HEK293 (cell line): Measurements from ENCODE around the gene PTGER3.

Experiments
- CTCF ChIA-PET: fragments of 350-600 bp; formaldehyde crosslinking; extraction: SDS; loops from one replicate; lab custom pipeline; 2021; ENCODE audit warnings: antibody characterized with exemption; lab: Yijun Ruan, JAX
- POLR2A ChIA-PET: fragments of 300-600 bp; formaldehyde crosslinking; extraction: SDS; loops from one replicate; lab custom pipeline; 2020; ENCODE audit warnings: antibody characterized with exemption, inconsistent platforms; lab: Yijun Ruan, JAX
- H3K27ac ChIP-seq: fragments of 200-500 bp; sonication (Bioruptor generic); 2 replicates; pipeline ENCODE4 v1.5.1; 2014; ENCODE audit warnings: low read depth, low read length, control low read depth, inconsistent platforms; ENCODE audit errors: extremely low read depth
- H3K36me3 ChIP-seq, 2 experiments: fragments of 200-500 bp in 1 of 2; sonication (Bioruptor generic) in 1 of 2; 1 replicate in 1 of 2; 2 replicates in 1 of 2; pipeline ENCODE4 v1.5.1; 2014 to 2017; ENCODE audit warnings: inconsistent platforms in 2 of 2, low read length in 2 of 2; ENCODE audit not compliant: control insufficient read depth in 2 of 2, insufficient read depth in 1 of 2
- H3K4me1 ChIP-seq: fragments of 200-500 bp; sonication (Bioruptor generic); 2 replicates; pipeline ENCODE4 v1.5.1; 2014; ENCODE audit warnings: mild to moderate bottlenecking, low read length, inconsistent platforms; ENCODE audit not compliant: control insufficient read depth, insufficient read depth
- H3K4me3 ChIP-seq: 2 replicates; pipeline ENCODE4 v1.5.1; 2011; ENCODE audit warnings: low read depth, mild to moderate bottlenecking, control low read depth, low read length, moderate library complexity
- H3K9me3 ChIP-seq: fragments of 200-500 bp; sonication (Bioruptor generic); 2 replicates; pipeline ENCODE4 v1.5.1; 2014; ENCODE audit warnings: low read depth, low read length, inconsistent platforms; ENCODE audit not compliant: control insufficient read depth, insufficient read depth
- GLI2 ChIP-seq: fragments of 450-650 bp; formaldehyde crosslinking; IDR thresholded peaks from 2 replicates; pipeline ENCODE4; 2017; ENCODE audit warnings: missing biosample characterization, missing genetic modification characterization, low read depth, borderline replicate concordance
- GLIS2 ChIP-seq: fragments of 450-650 bp; formaldehyde crosslinking; IDR thresholded peaks from 2 replicates; pipeline ENCODE4 v1.5.1; 2016; ENCODE audit warnings: missing biosample characterization, missing genetic modification characterization
- IKZF3 ChIP-seq: fragments of 450-650 bp; IDR thresholded peaks from 2 replicates; pipeline ENCODE4 v1.5.0; 2018; ENCODE audit warnings: missing biosample characterization, mild to moderate bottlenecking, missing genetic modification characterization, moderate library complexity
- KLF7 ChIP-seq: fragments of 450-650 bp; formaldehyde crosslinking; IDR thresholded peaks from 2 replicates; pipeline ENCODE4 v1.5.1; 2016; ENCODE audit warnings: missing biosample characterization, missing genetic modification characterization, borderline replicate concordance
- PBX3 ChIP-seq: sonication (generic); formaldehyde crosslinking; IDR thresholded peaks from 2 replicates; pipeline ENCODE4 v1.8.1; 2022; ENCODE audit warnings: mild to moderate bottlenecking, moderate library complexity, missing genetic modification reagents
- SETDB1 ChIP-seq: IDR thresholded peaks from one replicate; pipeline ENCODE4 v1.6.1; 2017; ENCODE audit warnings: mild to moderate bottlenecking, low read length, moderate library complexity, mixed read lengths; ENCODE audit not compliant: insufficient read length
- ZFP69B ChIP-seq: fragments of 450-650 bp; formaldehyde crosslinking; IDR thresholded peaks from 2 replicates; pipeline ENCODE4 v1.5.1; 2016; ENCODE audit warnings: missing biosample characterization, missing genetic modification characterization
- ZNF133 ChIP-seq: fragments of 450-650 bp; formaldehyde crosslinking; IDR thresholded peaks from 2 replicates; pipeline ENCODE4 v1.5.1; 2016; ENCODE audit warnings: missing biosample characterization, missing genetic modification characterization
- ZNF157 ChIP-seq: fragments of 450-650 bp; formaldehyde crosslinking; IDR thresholded peaks from 2 replicates; pipeline ENCODE4 v1.5.1; 2016; ENCODE audit warnings: missing biosample characterization, missing genetic modification characterization
- ZNF18 ChIP-seq: fragments of 450-650 bp; formaldehyde crosslinking; IDR thresholded peaks from 2 replicates; pipeline ENCODE4 v1.5.1; 2016; ENCODE audit warnings: missing biosample characterization, missing genetic modification characterization
- ZNF19 ChIP-seq: fragments of 450-650 bp; formaldehyde crosslinking; IDR thresholded peaks from 2 replicates; pipeline ENCODE4; 2016; ENCODE audit warnings: missing biosample characterization, missing genetic modification characterization, low read depth
- ZNF202 ChIP-seq: fragments of 450-650 bp; formaldehyde crosslinking; IDR thresholded peaks from 2 replicates; pipeline ENCODE4 v1.5.1; 2016; ENCODE audit warnings: missing biosample characterization, missing genetic modification characterization, borderline replicate concordance
- ZNF280C ChIP-seq: fragments of 450-650 bp; formaldehyde crosslinking; IDR thresholded peaks from 2 replicates; pipeline ENCODE4 v1.5.1; 2016; ENCODE audit warnings: missing biosample characterization, missing genetic modification characterization
- ZNF324 ChIP-seq: fragments of 450-650 bp; formaldehyde crosslinking; IDR thresholded peaks from 2 replicates; pipeline ENCODE4 v1.5.1; 2016; ENCODE audit warnings: missing biosample characterization, missing genetic modification characterization
- ZNF391 ChIP-seq: fragments of 450-650 bp; formaldehyde crosslinking; IDR thresholded peaks from 2 replicates; pipeline ENCODE4 v1.5.1; 2016; ENCODE audit warnings: low read depth, missing biosample characterization, missing genetic modification characterization, borderline replicate concordance
- ZNF398 ChIP-seq: fragments of 450-650 bp; formaldehyde crosslinking; IDR thresholded peaks from 2 replicates; pipeline ENCODE4 v1.5.1; 2017; ENCODE audit warnings: missing biosample characterization, missing genetic modification characterization
- ZNF433 ChIP-seq: fragments of 450-650 bp; formaldehyde crosslinking; IDR thresholded peaks from 2 replicates; pipeline ENCODE4 v1.5.1; 2016; ENCODE audit warnings: missing biosample characterization, missing genetic modification characterization, low read depth
- ZNF449 ChIP-seq: fragments of 450-650 bp; formaldehyde crosslinking; IDR thresholded peaks from 2 replicates; pipeline ENCODE4 v1.5.1; 2017; ENCODE audit warnings: missing biosample characterization, mild to moderate bottlenecking, missing genetic modification characterization, moderate library complexity
- ZNF510 ChIP-seq: fragments of 450-650 bp; formaldehyde crosslinking; IDR thresholded peaks from 2 replicates; pipeline ENCODE4 v1.5.1; 2018; ENCODE audit warnings: mild to moderate bottlenecking, missing genetic modification characterization, missing biosample characterization; ENCODE audit not compliant: insufficient replicate concordance
- ZNF548 ChIP-seq: fragments of 450-650 bp; formaldehyde crosslinking; IDR thresholded peaks from 2 replicates; pipeline ENCODE4 v1.5.1; 2016; ENCODE audit warnings: missing biosample characterization, missing genetic modification characterization
- ZNF704 ChIP-seq: fragments of 450-650 bp; formaldehyde crosslinking; IDR thresholded peaks from 2 replicates; pipeline ENCODE4 v1.5.1; 2016; ENCODE audit warnings: missing biosample characterization, missing genetic modification characterization
- ZNF776 ChIP-seq: fragments of 450-650 bp; formaldehyde crosslinking; IDR thresholded peaks from 2 replicates; pipeline ENCODE4 v1.5.0; 2017; ENCODE audit warnings: missing biosample characterization, missing genetic modification characterization, borderline replicate concordance
- ZNF785 ChIP-seq: fragments of 450-650 bp; formaldehyde crosslinking; IDR thresholded peaks from 2 replicates; pipeline ENCODE4 v1.5.1; 2016; ENCODE audit warnings: missing biosample characterization, missing genetic modification characterization
- ZSCAN4 ChIP-seq: fragments of 450-650 bp; formaldehyde crosslinking; IDR thresholded peaks from 2 replicates; pipeline ENCODE4 v1.5.1; 2017; ENCODE audit warnings: missing biosample characterization, missing genetic modification characterization

PTGER3 gene

GRCh38 chr1:71046891-71047634 lies 553 bp downstream of the PTGER3 start (continued):
- TF ChIP-seq ZNF280C (tag by site-specific recombination) (no peak), ZNF391 (no peak), ZNF18 (tag by site-specific recombination) (no peak), ZNF202 (tag by site-specific recombination) (0 out of 2 replicates have a peak, but pooled peaks have one; percentile 10), ZNF398 (tag by site-specific recombination) (no peak), IKZF3 (no peak), GLIS2 (tag by site-specific recombination) (0 out of 2 replicates have a peak, but pooled peaks have one; percentile 14)

- TF ChIP-seq ZNF157 (tag by site-specific recombination), result no peak
- no peak for TF ChIP-seq ZNF433 (tag by site-specific recombination)
- no peak for TF ChIP-seq ZNF324 (tag by site-specific recombination)
- TF ChIP-seq ZNF704 (tag by site-specific recombination), result no peak
- no peak for TF ChIP-seq ZNF510 (tag by site-specific recombination)
- TF ChIP-seq ZNF449 (tag by site-specific recombination), result no peak
- no peak for TF ChIP-seq ZNF133
- TF ChIP-seq SETDB1, result no peak
- no peak for TF ChIP-seq ZNF19 (tag by site-specific recombination)
- TF ChIP-seq ZNF785, result no peak
- no peak for TF ChIP-seq ZFP69B
- no peak for TF ChIP-seq PBX3 (CRISPR knock-in tag)
- no peak for TF ChIP-seq ZSCAN4 (tag by site-specific recombination)
- TF ChIP-seq GLI2 (tag by site-specific recombination), result no peak
- TF ChIP-seq ZNF548 (tag by site-specific recombination), result no peak
- no peak for TF ChIP-seq ZNF776 (tag by site-specific recombination)
- no peak for TF ChIP-seq KLF7 (tag by site-specific recombination)
- Histone ChIP-seq H3K4me3 (no peak overlapping the region), H3K36me3 (no peaks in the 10 kb centered on the region), H3K27ac (no peak overlapping the region), H3K4me1 (no peaks in the 10 kb centered on the region), H3K9me3 (no peaks in the 10 kb centered on the region)
- POLR2A ChIA-PET, result no interaction called here
- CTCF ChIA-PET, result interaction anchor here (0.6 to 0.8 kb wide), 2 partner anchors 146 to 517 kb away, joined by 3 to 4 read pairs; no protein-coding TSS in a partner anchor
These were observed 2.1 kb downstream of the PTGER3 start for GRCh38 chr1:71045463-71046028.
